WTC11 (cell line): ENCODE measurements around the gene EIF4H. TPM values are rescaled to one million over a fixed set of nuclear protein-coding genes. Genes with fewer than 3 reads are reported as not detected.

ENCODE experiments used
- ATAC-seq: fragments of 200-7000 bp; cut with Tn5 transposase; 2 replicates; pipeline ENCODE4 v1.10.0; 2021; ENCODE audit warnings: mild to moderate bottlenecking, moderate library complexity
- CTCF ChIA-PET: fragments of 300-600 bp; sonication (Branson Sonifier 250); formaldehyde crosslinking; loops from one replicate; lab custom pipeline; 2021; ENCODE audit warnings: antibody characterized with exemption; lab: Charles Lee
- POLR2A ChIA-PET: fragments of 350-600 bp; sonication (Branson Sonifier 250); formaldehyde crosslinking; loops from one replicate; lab custom pipeline; 2021; ENCODE audit warnings: antibody characterized with exemption; lab: Charles Lee
- DNase-seq: peaks from one replicate; pipeline ENCODE4 v3.0.0; 2021; ENCODE audit warnings: low spot score
- H3K27ac Mint-ChIP-seq: 2 replicates; pipeline ENCODE4 v1.8.0; 2021; ENCODE audit warnings: mixed read lengths
- H3K27me3 Mint-ChIP-seq: 2 replicates; pipeline ENCODE4 v1.8.0; 2021; ENCODE audit warnings: low read depth, mild to moderate bottlenecking, moderate library complexity, mixed read lengths
- H3K36me3 Mint-ChIP-seq: 2 replicates; pipeline ENCODE4 v1.8.0; 2021; ENCODE audit warnings: mixed read lengths
- H3K4me1 Mint-ChIP-seq: 2 replicates; pipeline ENCODE4 v1.8.0; 2022; ENCODE audit warnings: mixed read lengths
- H3K4me3 Mint-ChIP-seq: 2 replicates; pipeline ENCODE4 v1.8.0; 2021; ENCODE audit warnings: mild to moderate bottlenecking, moderate library complexity, mixed read lengths
- H3K9me3 Mint-ChIP-seq: 2 replicates; pipeline ENCODE4 v1.8.0; 2021; ENCODE audit warnings: mixed read lengths
- ETV6 ChIP-seq: sonication (generic); formaldehyde crosslinking; IDR thresholded peaks from 2 replicates; pipeline ENCODE4 v1.8.1; 2022; ENCODE audit warnings: mild to moderate bottlenecking, missing genetic modification reagents
- GRHL2 ChIP-seq: fragments of 250-450 bp; sonication (Bioruptor Pico); IDR thresholded peaks from 2 replicates; pipeline ENCODE4 v1.8.0; 2022; ENCODE audit warnings: mild to moderate bottlenecking, moderate library complexity; ENCODE audit not compliant: insufficient replicate concordance, severe bottlenecking
- JUN ChIP-seq: sonication (generic); formaldehyde crosslinking; IDR thresholded peaks from 2 replicates; pipeline ENCODE4 v1.8.0; 2023; ENCODE audit warnings: mild to moderate bottlenecking, missing genetic modification reagents
- NFATC4 ChIP-seq: fragments of 250-450 bp; sonication (Bioruptor Pico); IDR thresholded peaks from 2 replicates; pipeline ENCODE4 v1.9.0; 2021; ENCODE audit warnings: mild to moderate bottlenecking
- NFE2L1 ChIP-seq: sonication (generic); formaldehyde crosslinking; IDR thresholded peaks from 2 replicates; pipeline ENCODE4 v1.8.1; 2023; ENCODE audit warnings: missing genetic modification reagents
- PRRX2 ChIP-seq: fragments of 250-450 bp; sonication (Bioruptor Pico); IDR thresholded peaks from 2 replicates; pipeline ENCODE4 v1.8.0; 2021; ENCODE audit warnings: mild to moderate bottlenecking
- SMAD3 ChIP-seq: sonication (generic); formaldehyde crosslinking; IDR thresholded peaks from 2 replicates; pipeline ENCODE4 v1.8.0; 2022; ENCODE audit warnings: missing genetic modification reagents, mild to moderate bottlenecking, borderline replicate concordance
- SP1 ChIP-seq: sonication (generic); formaldehyde crosslinking; conservative IDR thresholded peaks from 2 replicates; pipeline ENCODE4 v1.8.1; 2022; ENCODE audit warnings: missing genetic modification reagents
- STAT6 ChIP-seq: sonication (generic); formaldehyde crosslinking; conservative IDR thresholded peaks from 2 replicates; pipeline ENCODE4 v1.8.1; 2023; ENCODE audit warnings: mild to moderate bottlenecking, low read depth, missing genetic modification reagents, moderate library complexity
- TCF7 ChIP-seq: sonication (generic); formaldehyde crosslinking; IDR thresholded peaks from 2 replicates; pipeline ENCODE4 v1.8.0; 2022; ENCODE audit warnings: mild to moderate bottlenecking, low read depth, missing genetic modification reagents, moderate library complexity
- USF1 ChIP-seq: sonication (generic); formaldehyde crosslinking; IDR thresholded peaks from 2 replicates; pipeline ENCODE4 v1.8.0; 2022; ENCODE audit warnings: mild to moderate bottlenecking, missing genetic modification reagents
- ZNF263 ChIP-seq: sonication (generic); formaldehyde crosslinking; IDR thresholded peaks from 2 replicates; pipeline ENCODE4 v1.8.1; 2022; ENCODE audit warnings: low read depth, mild to moderate bottlenecking, moderate library complexity, missing genetic modification reagents
- ZNF281 ChIP-seq: sonication (generic); formaldehyde crosslinking; IDR thresholded peaks from 2 replicates; pipeline ENCODE4 v1.8.0; 2023; ENCODE audit warnings: mild to moderate bottlenecking, missing genetic modification reagents
- ZNF671 ChIP-seq: fragments of 250-450 bp; sonication (Bioruptor Pico); IDR thresholded peaks from 2 replicates; pipeline ENCODE4 v1.8.0; 2021; ENCODE audit warnings: mild to moderate bottlenecking
- total RNA-seq: library from RNA; stranded (reverse); gene quantifications from 3 replicates; pipeline ENCODE4 v1.2.3, GENCODE V29; 2021
- TF ChIP-seq, protein P1 (sequence below): sonication (generic); formaldehyde crosslinking; IDR thresholded peaks from 2 replicates; pipeline ENCODE4 v1.8.1; 2022; ENCODE audit warnings: mild to moderate bottlenecking, missing genetic modification reagents, moderate library complexity, borderline replicate concordance
- TF ChIP-seq, protein P2 (sequence below): sonication (generic); formaldehyde crosslinking; IDR thresholded peaks from 2 replicates; pipeline ENCODE4 v1.8.1; 2022; ENCODE audit warnings: mild to moderate bottlenecking, moderate library complexity, missing genetic modification reagents
- TF ChIP-seq, protein P3 (sequence below): fragments of 250-450 bp; sonication (Bioruptor Pico); IDR thresholded peaks from 2 replicates; pipeline ENCODE4 v1.9.0; 2021; ENCODE audit warnings: mild to moderate bottlenecking, borderline replicate concordance
- TF ChIP-seq, protein P4 (sequence below): fragments of 250-450 bp; sonication (Bioruptor Pico); conservative IDR thresholded peaks from 2 replicates; pipeline ENCODE4 v1.9.0; 2021; ENCODE audit warnings: mild to moderate bottlenecking

Gene EIF4H
- total RNA-seq, 1 experiment from 2014 or later: 355 TPM

DNA sequence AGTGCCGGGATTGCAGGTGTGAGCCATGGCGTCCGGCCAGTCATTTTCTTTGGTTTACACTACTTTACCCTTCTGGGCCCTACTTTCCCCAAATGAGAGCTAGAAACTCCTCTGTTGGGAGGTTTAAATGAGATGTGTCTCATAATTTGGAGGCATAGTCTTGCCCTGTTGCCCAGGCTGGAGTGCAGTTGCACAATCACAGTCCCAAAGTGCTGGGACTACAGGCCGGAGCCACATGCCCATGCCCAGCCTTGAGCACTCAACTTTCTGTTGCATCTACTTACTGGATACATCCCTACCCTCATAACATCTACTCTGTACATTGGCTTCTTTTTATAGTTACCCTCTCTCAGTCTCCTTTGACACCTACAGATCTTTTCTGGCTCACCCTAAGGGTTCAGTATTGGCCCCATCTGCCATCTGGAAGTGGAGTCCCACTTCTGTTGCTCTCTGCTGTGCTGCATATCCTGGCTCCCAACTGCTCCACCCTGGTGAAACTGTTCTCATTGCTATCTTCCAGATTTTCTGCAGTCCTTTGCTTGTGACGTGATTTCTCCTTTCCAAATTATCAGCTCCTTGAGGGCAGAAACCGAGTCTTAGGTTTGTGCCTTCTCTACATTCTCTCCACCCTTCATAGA lies 8.4 kb downstream of the EIF4H start:
- DNase-seq (no peak), ATAC-seq (no peak)
- TF ChIP-seq ZNF671: no peak
- TF ChIP-seq SP1: no peak
- TF ChIP-seq JUN: no peak
- TF ChIP-seq TCF7 (CRISPR knock-in tag): no peak
- TF ChIP-seq, protein P1, sequence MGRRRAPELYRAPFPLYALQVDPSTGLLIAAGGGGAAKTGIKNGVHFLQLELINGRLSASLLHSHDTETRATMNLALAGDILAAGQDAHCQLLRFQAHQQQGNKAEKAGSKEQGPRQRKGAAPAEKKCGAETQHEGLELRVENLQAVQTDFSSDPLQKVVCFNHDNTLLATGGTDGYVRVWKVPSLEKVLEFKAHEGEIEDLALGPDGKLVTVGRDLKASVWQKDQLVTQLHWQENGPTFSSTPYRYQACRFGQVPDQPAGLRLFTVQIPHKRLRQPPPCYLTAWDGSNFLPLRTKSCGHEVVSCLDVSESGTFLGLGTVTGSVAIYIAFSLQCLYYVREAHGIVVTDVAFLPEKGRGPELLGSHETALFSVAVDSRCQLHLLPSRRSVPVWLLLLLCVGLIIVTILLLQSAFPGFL: no peak
- TF ChIP-seq NFE2L1 (CRISPR knock-in tag): no peak
- no peak for TF ChIP-seq GRHL2 (CRISPR knock-in tag)
- TF ChIP-seq USF1 (CRISPR knock-in tag): no peak
- TF ChIP-seq SMAD3 (CRISPR knock-in tag): no peak
- TF ChIP-seq, protein P2, sequence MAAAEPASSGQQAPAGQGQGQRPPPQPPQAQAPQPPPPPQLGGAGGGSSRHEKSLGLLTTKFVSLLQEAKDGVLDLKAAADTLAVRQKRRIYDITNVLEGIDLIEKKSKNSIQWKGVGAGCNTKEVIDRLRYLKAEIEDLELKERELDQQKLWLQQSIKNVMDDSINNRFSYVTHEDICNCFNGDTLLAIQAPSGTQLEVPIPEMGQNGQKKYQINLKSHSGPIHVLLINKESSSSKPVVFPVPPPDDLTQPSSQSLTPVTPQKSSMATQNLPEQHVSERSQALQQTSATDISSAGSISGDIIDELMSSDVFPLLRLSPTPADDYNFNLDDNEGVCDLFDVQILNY (CRISPR knock-in tag): no peak
- no peak for TF ChIP-seq STAT6
- TF ChIP-seq ETV6 (CRISPR knock-in tag): no peak
- no peak for TF ChIP-seq ZNF263
- no peak for TF ChIP-seq ZNF281 (CRISPR knock-in tag)
- TF ChIP-seq, protein P3, sequence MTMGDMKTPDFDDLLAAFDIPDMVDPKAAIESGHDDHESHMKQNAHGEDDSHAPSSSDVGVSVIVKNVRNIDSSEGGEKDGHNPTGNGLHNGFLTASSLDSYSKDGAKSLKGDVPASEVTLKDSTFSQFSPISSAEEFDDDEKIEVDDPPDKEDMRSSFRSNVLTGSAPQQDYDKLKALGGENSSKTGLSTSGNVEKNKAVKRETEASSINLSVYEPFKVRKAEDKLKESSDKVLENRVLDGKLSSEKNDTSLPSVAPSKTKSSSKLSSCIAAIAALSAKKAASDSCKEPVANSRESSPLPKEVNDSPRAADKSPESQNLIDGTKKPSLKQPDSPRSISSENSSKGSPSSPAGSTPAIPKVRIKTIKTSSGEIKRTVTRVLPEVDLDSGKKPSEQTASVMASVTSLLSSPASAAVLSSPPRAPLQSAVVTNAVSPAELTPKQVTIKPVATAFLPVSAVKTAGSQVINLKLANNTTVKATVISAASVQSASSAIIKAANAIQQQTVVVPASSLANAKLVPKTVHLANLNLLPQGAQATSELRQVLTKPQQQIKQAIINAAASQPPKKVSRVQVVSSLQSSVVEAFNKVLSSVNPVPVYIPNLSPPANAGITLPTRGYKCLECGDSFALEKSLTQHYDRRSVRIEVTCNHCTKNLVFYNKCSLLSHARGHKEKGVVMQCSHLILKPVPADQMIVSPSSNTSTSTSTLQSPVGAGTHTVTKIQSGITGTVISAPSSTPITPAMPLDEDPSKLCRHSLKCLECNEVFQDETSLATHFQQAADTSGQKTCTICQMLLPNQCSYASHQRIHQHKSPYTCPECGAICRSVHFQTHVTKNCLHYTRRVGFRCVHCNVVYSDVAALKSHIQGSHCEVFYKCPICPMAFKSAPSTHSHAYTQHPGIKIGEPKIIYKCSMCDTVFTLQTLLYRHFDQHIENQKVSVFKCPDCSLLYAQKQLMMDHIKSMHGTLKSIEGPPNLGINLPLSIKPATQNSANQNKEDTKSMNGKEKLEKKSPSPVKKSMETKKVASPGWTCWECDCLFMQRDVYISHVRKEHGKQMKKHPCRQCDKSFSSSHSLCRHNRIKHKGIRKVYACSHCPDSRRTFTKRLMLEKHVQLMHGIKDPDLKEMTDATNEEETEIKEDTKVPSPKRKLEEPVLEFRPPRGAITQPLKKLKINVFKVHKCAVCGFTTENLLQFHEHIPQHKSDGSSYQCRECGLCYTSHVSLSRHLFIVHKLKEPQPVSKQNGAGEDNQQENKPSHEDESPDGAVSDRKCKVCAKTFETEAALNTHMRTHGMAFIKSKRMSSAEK (CRISPR knock-in tag): no peak
- TF ChIP-seq PRRX2 (CRISPR knock-in tag): no peak
- TF ChIP-seq NFATC4 (CRISPR knock-in tag): no peak
- TF ChIP-seq, protein P4, sequence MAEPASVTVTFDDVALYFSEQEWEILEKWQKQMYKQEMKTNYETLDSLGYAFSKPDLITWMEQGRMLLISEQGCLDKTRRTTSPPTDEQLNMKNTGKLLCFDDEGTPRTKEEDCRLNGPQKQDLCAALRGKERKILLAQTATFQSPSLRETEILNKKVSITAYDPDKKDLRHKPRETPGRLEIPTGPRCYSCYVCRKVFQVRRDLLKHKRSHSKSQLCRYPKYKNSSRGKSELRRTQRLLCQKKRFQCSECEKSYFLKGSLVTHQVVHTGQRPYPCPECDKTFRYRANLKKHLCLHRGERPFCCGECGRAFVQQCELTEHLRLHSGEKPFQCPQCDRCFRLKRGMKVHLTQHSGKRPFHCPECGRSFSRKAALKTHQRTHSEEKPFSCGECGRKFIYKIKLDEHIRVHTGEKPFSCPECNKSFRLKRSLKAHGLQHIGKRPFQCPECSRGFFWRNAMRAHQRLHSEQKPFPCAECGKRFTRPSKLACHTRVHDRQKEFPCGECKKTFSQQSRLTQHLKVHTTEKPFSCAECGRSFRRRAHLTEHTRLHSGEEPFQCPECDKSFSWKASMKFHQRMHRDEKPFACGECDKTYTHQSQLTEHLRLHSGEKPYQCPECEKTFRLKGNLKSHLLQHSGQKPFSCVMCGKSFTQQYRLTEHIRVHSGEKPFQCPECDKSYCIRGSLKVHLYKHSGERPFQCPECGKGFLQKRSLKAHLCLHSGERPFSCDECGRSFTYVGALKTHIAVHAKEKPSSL (CRISPR knock-in tag): no peak
- Mint-ChIP-seq H3K27ac (peak overlapping the region; percentile 82), H3K4me3 (no peak overlapping the region), H3K4me1 (peaks cover 56% of the 10 kb centered on the region), H3K36me3 (peaks cover 21% of the 10 kb centered on the region), H3K9me3 (no peaks in the 10 kb centered on the region), H3K27me3 (no peaks in the 10 kb centered on the region)
- ChIA-PET POLR2A (interaction anchor here (1.0 to 1.4 kb wide), 2 partner anchors 9 to 11 kb away, joined by 3 to 5 read pairs; partner anchors contain the start of gene EIF4H), CTCF (interaction anchor here (0.9 to 3.6 kb wide), 12 partner anchors 8 to 223 kb away, joined by 3 to 22 read pairs (median 8); partner anchors contain the start of gene EIF4H)
